PC-3 (cell line): ENCODE data around the gene AXIN2.

ENCODE experiments used
- EZH2 ChIP-seq: fragments of 300-600 bp; sonication (generic); IDR thresholded peaks from one replicate; pipeline ENCODE4 v1.6.1; 2017; ENCODE audit warnings: antibody characterized with exemption, mild to moderate bottlenecking, low read length; ENCODE audit not compliant: unreplicated experiment
- EZH2phosphoT487 ChIP-seq: fragments of 300-600 bp; sonication (generic); IDR thresholded peaks from 2 replicates; pipeline ENCODE4 v1.6.1; 2018; ENCODE audit warnings: mild to moderate bottlenecking, antibody characterized with exemption, low read length, borderline replicate concordance
- TF ChIP-seq, protein P1 (sequence below): fragments of 300-600 bp; sonication (generic); conservative IDR thresholded peaks from 2 replicates; pipeline ENCODE4 v1.5.1; 2017; ENCODE audit warnings: antibody characterized with exemption, low read depth, mild to moderate bottlenecking, low read length

DNA sequence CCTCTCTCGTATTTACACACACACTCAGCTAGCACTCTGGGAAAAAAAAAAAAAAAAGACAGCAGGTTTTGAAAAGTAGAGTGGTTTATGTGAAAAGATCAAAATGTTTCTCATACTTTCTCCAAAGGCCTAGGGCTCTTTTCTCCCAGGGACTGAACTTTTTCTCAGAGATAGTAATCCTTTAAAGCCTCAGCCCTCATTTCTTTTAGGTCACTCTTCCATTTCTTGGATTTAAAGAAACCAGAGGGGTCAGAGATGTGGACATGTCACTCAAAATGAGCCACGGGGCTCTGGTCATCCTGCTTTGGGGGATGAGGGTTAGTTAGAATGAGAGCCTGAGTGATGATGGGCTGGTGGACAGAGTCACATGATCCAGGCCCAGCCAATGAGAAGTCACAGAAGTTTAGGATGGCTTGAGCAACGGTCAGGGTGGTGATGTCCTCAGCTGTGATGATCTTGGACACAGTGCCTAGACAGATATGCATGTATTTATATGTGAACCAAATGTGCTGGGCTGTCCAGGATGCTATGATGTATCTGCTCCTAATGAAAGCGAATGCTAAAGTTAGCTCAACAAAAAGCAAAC, 33.7 kb upstream of the AXIN2 start:
- TF ChIP-seq, protein P1, sequence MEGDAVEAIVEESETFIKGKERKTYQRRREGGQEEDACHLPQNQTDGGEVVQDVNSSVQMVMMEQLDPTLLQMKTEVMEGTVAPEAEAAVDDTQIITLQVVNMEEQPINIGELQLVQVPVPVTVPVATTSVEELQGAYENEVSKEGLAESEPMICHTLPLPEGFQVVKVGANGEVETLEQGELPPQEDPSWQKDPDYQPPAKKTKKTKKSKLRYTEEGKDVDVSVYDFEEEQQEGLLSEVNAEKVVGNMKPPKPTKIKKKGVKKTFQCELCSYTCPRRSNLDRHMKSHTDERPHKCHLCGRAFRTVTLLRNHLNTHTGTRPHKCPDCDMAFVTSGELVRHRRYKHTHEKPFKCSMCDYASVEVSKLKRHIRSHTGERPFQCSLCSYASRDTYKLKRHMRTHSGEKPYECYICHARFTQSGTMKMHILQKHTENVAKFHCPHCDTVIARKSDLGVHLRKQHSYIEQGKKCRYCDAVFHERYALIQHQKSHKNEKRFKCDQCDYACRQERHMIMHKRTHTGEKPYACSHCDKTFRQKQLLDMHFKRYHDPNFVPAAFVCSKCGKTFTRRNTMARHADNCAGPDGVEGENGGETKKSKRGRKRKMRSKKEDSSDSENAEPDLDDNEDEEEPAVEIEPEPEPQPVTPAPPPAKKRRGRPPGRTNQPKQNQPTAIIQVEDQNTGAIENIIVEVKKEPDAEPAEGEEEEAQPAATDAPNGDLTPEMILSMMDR: no peak
- TF ChIP-seq EZH2phosphoT487: no peak
- no peak for TF ChIP-seq EZH2
